GM12801 (cell line): ENCODE data around the gene CACNA1G.

Experiments
- CTCF ChIP-seq: IDR thresholded peaks from one replicate; pipeline ENCODE4 v1.5.1; 2011; ENCODE audit warnings: control low read depth; ENCODE audit not compliant: insufficient read length; ENCODE audit errors: extremely low read depth

Gene CACNA1G

GRCh38 chr17:50539762-50540559 lies 20.6 kb upstream of the CACNA1G start:
- no peak for TF ChIP-seq CTCF

DNA sequence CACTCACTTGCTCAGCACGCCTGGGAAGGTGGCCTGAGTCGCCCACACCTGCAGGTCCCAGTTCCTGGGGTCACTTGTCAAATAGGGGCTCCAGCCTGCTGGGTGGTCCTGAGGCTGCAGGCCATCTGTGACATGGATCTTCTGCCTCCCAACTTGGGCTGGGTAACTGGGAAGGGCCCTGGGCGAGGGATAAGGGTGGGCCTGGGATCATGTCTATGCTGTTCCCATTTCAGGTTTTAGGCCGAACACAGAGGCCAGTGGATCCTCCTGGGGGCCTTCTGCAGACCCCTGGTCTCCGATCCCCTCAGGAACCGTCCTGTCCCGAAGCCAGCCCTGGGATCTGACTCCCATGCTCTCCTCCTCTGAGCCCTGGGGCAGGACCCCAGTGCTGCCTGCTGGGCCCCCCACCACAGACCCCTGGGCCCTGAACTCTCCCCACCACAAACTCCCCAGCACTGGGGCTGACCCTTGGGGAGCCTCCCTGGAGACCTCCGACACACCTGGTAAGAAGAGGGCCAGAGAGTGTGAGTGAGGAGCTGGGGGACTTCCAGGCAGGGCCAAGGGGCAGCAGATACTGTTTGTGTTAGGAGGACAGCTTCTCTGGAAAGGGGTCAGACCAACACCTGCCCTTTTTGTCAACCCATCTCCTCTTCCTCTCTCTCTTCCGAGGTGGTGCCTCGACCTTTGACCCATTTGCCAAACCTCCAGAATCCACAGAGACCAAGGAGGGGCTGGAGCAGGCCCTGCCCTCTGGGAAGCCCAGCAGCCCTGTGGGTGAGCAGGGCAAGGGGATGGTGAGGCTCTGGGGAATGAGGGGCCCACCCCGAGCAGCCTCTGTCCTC lies 19.7 kb upstream of the CACNA1G start:
- TF ChIP-seq CTCF: no peak

DNA sequence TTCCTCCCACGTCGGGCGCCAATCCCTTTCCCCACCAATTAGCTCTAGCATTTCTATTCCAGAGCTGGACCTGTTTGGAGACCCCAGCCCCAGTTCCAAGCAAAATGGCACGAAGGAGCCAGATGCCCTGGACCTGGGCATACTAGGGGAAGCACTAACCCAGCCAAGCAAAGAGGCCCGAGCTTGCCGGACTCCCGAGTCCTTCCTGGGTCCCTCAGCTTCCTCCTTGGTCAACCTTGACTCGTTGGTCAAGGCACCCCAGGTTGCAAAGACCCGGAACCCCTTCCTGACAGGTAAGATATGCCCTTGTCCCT lies 19.2 kb upstream of the CACNA1G start:
- TF ChIP-seq CTCF: no peak

GRCh38 chr17:50541716-50542688 lies 18.5 kb upstream of the CACNA1G start:
- no peak for TF ChIP-seq CTCF

DNA sequence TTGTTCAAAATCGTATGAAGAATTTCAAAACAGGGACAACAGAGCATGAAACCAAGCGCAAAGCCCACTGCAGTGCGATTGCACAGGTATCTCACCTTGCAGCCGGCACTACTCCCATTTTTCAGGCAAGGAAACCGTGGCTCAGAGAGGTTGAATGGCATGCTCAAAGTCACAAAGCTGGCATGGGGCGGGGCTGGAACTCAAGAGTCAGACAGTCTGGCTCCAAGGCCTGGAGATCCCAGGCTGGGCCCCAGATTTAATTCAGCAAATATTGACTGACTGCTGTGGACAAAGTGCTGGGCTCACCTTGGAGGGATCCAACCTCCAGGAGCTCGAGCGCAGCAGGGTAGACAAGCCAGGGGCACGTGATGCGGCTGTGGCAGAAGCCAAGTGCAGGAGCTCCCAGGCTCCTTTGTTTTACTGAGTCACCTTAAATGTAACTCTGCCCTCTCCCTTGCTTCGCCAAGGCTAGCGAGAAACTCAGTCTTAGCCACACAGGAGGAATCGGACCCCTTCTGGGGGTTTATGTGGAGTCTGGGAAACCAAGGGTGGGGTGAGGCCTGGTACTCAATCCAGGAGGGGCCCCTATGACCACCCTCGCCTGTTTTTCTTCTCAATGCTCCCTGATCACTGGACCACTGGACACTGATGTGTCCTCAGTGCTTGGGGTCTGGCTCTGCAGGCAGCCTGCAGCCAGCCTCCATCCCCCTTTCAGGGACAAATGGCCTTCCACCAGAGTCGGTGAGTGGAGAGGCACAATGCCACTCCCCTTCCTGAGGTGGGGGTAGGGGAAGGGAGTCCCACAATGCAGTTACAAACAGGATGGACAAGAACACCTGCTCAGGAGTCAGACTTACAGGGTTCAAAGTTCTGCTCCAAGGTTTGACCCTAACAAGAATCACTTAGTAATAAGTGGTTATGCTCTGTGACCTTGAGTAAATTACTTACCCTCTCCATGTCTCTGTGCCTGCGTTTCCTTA lies 17.4 kb upstream of the CACNA1G start:
- TF ChIP-seq CTCF: no peak

DNA sequence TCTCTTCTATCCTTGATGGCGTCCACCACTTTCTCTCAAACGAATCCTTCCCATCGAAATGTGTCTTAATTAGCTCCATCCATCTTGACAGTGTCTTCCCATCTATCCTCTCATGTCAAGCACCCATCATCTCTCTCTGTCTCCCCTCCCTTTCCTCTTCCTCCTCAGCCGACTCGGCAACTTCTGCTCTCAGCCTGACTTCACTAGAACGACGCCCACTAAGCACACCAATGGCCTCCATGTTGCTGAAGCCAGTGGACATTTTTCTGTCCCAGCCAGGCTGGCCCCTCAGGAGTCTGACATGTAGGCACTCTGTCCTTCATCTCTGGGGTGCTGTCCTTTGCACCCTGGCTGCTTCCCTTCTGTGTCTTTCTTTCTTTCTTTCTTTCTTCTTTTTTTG lies 16.0 kb upstream of the CACNA1G start:
- TF ChIP-seq CTCF: no peak
